ENCODE measurements around the gene MMP7.

DNA sequence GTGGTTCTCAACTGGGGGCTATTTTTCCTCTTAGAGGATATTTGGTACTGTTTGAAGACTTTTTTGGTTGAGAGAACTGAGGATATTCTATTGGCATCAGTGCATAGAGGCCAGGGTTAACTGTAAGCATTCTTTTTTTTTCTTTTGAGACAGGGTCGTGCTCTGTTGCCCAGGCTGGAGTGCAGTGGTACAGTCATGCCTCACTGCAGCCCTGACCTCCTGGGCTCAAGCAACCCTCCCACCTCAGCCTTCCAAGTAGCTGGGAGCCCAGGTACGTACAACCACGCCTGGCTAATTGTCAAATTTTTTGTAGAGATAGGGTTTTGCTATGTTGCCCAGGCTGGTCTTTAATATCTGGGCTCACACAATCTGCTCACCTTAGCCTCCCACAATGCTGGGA is 12.9 kb downstream of the MMP7 start:
- TF ChIP-seq, protein P1, sequence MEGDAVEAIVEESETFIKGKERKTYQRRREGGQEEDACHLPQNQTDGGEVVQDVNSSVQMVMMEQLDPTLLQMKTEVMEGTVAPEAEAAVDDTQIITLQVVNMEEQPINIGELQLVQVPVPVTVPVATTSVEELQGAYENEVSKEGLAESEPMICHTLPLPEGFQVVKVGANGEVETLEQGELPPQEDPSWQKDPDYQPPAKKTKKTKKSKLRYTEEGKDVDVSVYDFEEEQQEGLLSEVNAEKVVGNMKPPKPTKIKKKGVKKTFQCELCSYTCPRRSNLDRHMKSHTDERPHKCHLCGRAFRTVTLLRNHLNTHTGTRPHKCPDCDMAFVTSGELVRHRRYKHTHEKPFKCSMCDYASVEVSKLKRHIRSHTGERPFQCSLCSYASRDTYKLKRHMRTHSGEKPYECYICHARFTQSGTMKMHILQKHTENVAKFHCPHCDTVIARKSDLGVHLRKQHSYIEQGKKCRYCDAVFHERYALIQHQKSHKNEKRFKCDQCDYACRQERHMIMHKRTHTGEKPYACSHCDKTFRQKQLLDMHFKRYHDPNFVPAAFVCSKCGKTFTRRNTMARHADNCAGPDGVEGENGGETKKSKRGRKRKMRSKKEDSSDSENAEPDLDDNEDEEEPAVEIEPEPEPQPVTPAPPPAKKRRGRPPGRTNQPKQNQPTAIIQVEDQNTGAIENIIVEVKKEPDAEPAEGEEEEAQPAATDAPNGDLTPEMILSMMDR (IDR thresholded peaks at IDR 0.05 in 4 of 5, conservative IDR thresholded peaks at IDR 0.05 in 1 of 5), result no peak
- TF ChIP-seq POLR2A (IDR thresholded peaks at IDR 0.05), result no peak

Data from gastrocnemius medialis (tissue), 4 donors.